H1 (cell line): Measurements from ENCODE around the gene BORCS6. TPM values are rescaled to one million over a fixed set of nuclear protein-coding genes. Genes with fewer than 3 reads are reported as not detected.

Experiments used
- CTCF ChIA-PET: fragments of 300-600 bp; sonication (Branson Sonifier 250); formaldehyde crosslinking; loops from one replicate; lab custom pipeline; 2021; ENCODE audit not compliant: partially characterized antibody; lab: Charles Lee
- POLR2A ChIA-PET: fragments of 300-600 bp; sonication (Branson Sonifier 250); formaldehyde crosslinking; loops from one replicate; lab custom pipeline; 2021; ENCODE audit warnings: inconsistent platforms; ENCODE audit not compliant: partially characterized antibody; lab: Charles Lee
- DNase-seq, 2 experiments: peaks; one replicate each; pipeline versions ENCODE4 v3.0.0 to v3.0.0-alpha.2; 2010 to 2022; ENCODE audit warnings: low spot score in 2 of 2, low read depth in 1 of 2, mixed read lengths in 1 of 2
- FAIRE-seq: peaks from 2 replicates; lab custom pipeline; 2011; peaks lifted over from hg19 to GRCh38; lab: Jason Lieb, UNC
- H2AFZ ChIP-seq: 2 replicates; pipeline ENCODE4 v1.8.1; 2012; ENCODE audit warnings: low read length, inconsistent platforms
- H2AK5ac ChIP-seq: 2 replicates; pipeline ENCODE4 v1.6.1; 2013; ENCODE audit warnings: low read depth, low read length
- H2BK120ac ChIP-seq: replicated peaks from 2 replicates; pipeline ENCODE3; 2013; ENCODE audit warnings: low read depth, low read length, inconsistent platforms
- H2BK12ac ChIP-seq: 2 replicates; pipeline ENCODE4 v1.6.1; 2013; ENCODE audit warnings: low read depth, low read length
- H2BK15ac ChIP-seq: 2 replicates; pipeline ENCODE4 v1.6.1; 2013; ENCODE audit warnings: low read length
- H2BK20ac ChIP-seq: 2 replicates; pipeline ENCODE4 v1.6.1; 2013; ENCODE audit warnings: low read length
- H2BK5ac ChIP-seq: 2 replicates; pipeline ENCODE4 v1.6.1; 2013; ENCODE audit warnings: low read depth, low read length
- H3K14ac ChIP-seq: 2 replicates; pipeline ENCODE4 v1.6.1; 2013; ENCODE audit warnings: inconsistent platforms; ENCODE audit not compliant: insufficient read length
- H3K18ac ChIP-seq: 2 replicates; pipeline ENCODE4 v1.6.1; 2013; ENCODE audit warnings: low read length; ENCODE audit errors: extremely low read depth
- H3K23ac ChIP-seq: 2 replicates; pipeline ENCODE4 v1.6.1; 2013; ENCODE audit warnings: inconsistent platforms; ENCODE audit not compliant: insufficient read length
- H3K23me2 ChIP-seq: 2 replicates; pipeline ENCODE4 v1.6.1; 2013; ENCODE audit warnings: low read depth, low read length
- H3K27ac ChIP-seq: 2 replicates; pipeline ENCODE4 v1.6.1; 2011; ENCODE audit warnings: low read depth, low read length, inconsistent platforms
- H3K27me3 ChIP-seq, 4 experiments: replicated peaks in 1 of 4; 1 replicate in 1 of 4; 2 replicates in 3 of 4; pipeline versions ENCODE4 v1.6.1 to v1.8.1; 2011 to 2013; ENCODE audit warnings: low read length in 3 of 4, mild to moderate bottlenecking in 3 of 4, inconsistent platforms in 2 of 4, mixed read lengths in 2 of 4, moderate library complexity in 1 of 4; ENCODE audit not compliant: control insufficient read depth in 3 of 4, insufficient read depth in 3 of 4; ENCODE audit errors: extremely low read depth in 1 of 4
- H3K36me3 ChIP-seq, 4 experiments: 2 replicates each; pipeline versions ENCODE4 v1.6.1 to v1.8.1; 2011 to 2013; ENCODE audit warnings: mild to moderate bottlenecking in 4 of 4, low read length in 3 of 4, moderate library complexity in 2 of 4, control low read depth in 1 of 4, inconsistent platforms in 1 of 4; ENCODE audit not compliant: insufficient read depth in 4 of 4, control insufficient read depth in 2 of 4
- H3K4ac ChIP-seq: replicated peaks from 2 replicates; pipeline ENCODE3; 2013; ENCODE audit warnings: low read length, low read depth, mixed read lengths, inconsistent platforms; ENCODE audit not compliant: insufficient read length
- H3K4me1 ChIP-seq, 4 experiments: replicated peaks in 1 of 4; 1 replicate in 1 of 4; 2 replicates in 3 of 4; pipeline versions ENCODE4 v1.6.1 to v1.8.1; 2011 to 2013; ENCODE audit warnings: low read length in 3 of 4, inconsistent platforms in 2 of 4, mixed read lengths in 1 of 4; ENCODE audit not compliant: insufficient read depth in 4 of 4, control insufficient read depth in 3 of 4
- H3K4me2 ChIP-seq, 2 experiments: 2 replicates each; pipeline versions ENCODE4 v1.6.1 to v1.8.1; 2011 to 2013; ENCODE audit warnings: low read depth in 2 of 2, low read length in 2 of 2, control low read depth in 1 of 2, inconsistent platforms in 1 of 2, mild to moderate bottlenecking in 1 of 2; ENCODE audit not compliant: insufficient read depth in 1 of 2
- H3K4me3 ChIP-seq, 4 experiments: fragments of 200-600, 300-600 bp in 1 of 4; sonication (generic), shearing (Covaris generic), sonication (Bioruptor Twin) in 1 of 4; 2 replicates each; pipeline versions ENCODE4 v1.5.1 to v1.8.1; 2011 to 2016; ENCODE audit warnings: low read length in 4 of 4, low read depth in 3 of 4, control low read depth in 2 of 4, inconsistent platforms in 2 of 4, mild to moderate bottlenecking in 2 of 4, mixed read lengths in 1 of 4, moderate library complexity in 1 of 4; ENCODE audit not compliant: insufficient read depth in 2 of 4; ENCODE audit errors: extremely low read depth in 1 of 4
- H3K56ac ChIP-seq: replicated peaks from 2 replicates; pipeline ENCODE3; 2013; ENCODE audit warnings: low read depth, mild to moderate bottlenecking, mixed read lengths, low read length, inconsistent platforms; ENCODE audit not compliant: insufficient read length
- H3K79me1 ChIP-seq: 2 replicates; pipeline ENCODE4 v1.6.1; 2013; ENCODE audit warnings: low read depth, low read length, control low read depth
- H3K79me2 ChIP-seq, 2 experiments: 2 replicates each; pipeline versions ENCODE4 v1.6.1 to v1.8.1; 2012 to 2013; ENCODE audit warnings: low read length in 2 of 2, mild to moderate bottlenecking in 2 of 2, inconsistent platforms in 1 of 2; ENCODE audit not compliant: insufficient read depth in 2 of 2, control insufficient read depth in 1 of 2
- H3K9ac ChIP-seq, 4 experiments: replicated peaks in 1 of 4; 1 replicate in 1 of 4; 2 replicates in 3 of 4; pipeline versions ENCODE4 v1.6.1 to v1.8.1; 2011 to 2013; ENCODE audit warnings: low read depth in 3 of 4, low read length in 3 of 4, control low read depth in 2 of 4, mild to moderate bottlenecking in 2 of 4, moderate library complexity in 2 of 4, inconsistent platforms in 1 of 4; ENCODE audit errors: extremely low read depth in 1 of 4
- H3K9me3 ChIP-seq, 2 experiments: 2 replicates each; pipeline versions ENCODE4 v1.6.1 to v1.8.1; 2012 to 2013; ENCODE audit warnings: mild to moderate bottlenecking in 2 of 2, moderate library complexity in 2 of 2, control low read depth in 1 of 2, inconsistent platforms in 1 of 2, low read depth in 1 of 2, low read length in 1 of 2, mixed read lengths in 1 of 2; ENCODE audit not compliant: insufficient read depth in 2 of 2
- H4K20me1 ChIP-seq, 2 experiments: replicated peaks in 1 of 2; 2 replicates each; pipeline versions ENCODE3 to v1.8.1; 2011 to 2013; ENCODE audit warnings: inconsistent platforms in 2 of 2, low read length in 2 of 2, mild to moderate bottlenecking in 1 of 2; ENCODE audit not compliant: insufficient read depth in 2 of 2, control insufficient read depth in 1 of 2
- H4K5ac ChIP-seq: 2 replicates; pipeline ENCODE4 v1.6.1; 2013; ENCODE audit warnings: low read length, low read depth, mixed read lengths, inconsistent platforms; ENCODE audit not compliant: insufficient read length
- H4K8ac ChIP-seq: 2 replicates; pipeline ENCODE4 v1.8.0; 2013; ENCODE audit warnings: mild to moderate bottlenecking, moderate library complexity, low read length, inconsistent platforms; ENCODE audit not compliant: insufficient read depth; ENCODE audit errors: extremely low read depth
- H4K91ac ChIP-seq: replicated peaks from 2 replicates; pipeline ENCODE3; 2013; ENCODE audit warnings: low read length, mixed read lengths, inconsistent platforms; ENCODE audit not compliant: insufficient read length
- BCL11A ChIP-seq, 2 experiments: IDR thresholded peaks; one replicate each; pipeline ENCODE4 v1.6.1; 2011; ENCODE audit warnings: low read depth in 2 of 2, low read length in 2 of 2, mild to moderate bottlenecking in 2 of 2
- CREB1 ChIP-seq: IDR thresholded peaks from 2 replicates; pipeline ENCODE4 v1.6.1; 2012; ENCODE audit warnings: inconsistent platforms
- POLR2A ChIP-seq, 2 experiments: IDR thresholded peaks; 1 replicate in 1 of 2; 2 replicates in 1 of 2; pipeline ENCODE4 v1.6.1; 2011; ENCODE audit warnings: low read depth in 2 of 2, low read length in 2 of 2, mild to moderate bottlenecking in 2 of 2; ENCODE audit errors: control extremely low read depth in 1 of 2
- RNF2 ChIP-seq: fragments of 200-900, 300-1000 bp; sonication (generic); IDR thresholded peaks from 2 replicates; pipeline ENCODE4 v1.7.1; 2016; ENCODE audit warnings: borderline replicate concordance, low read depth, mild to moderate bottlenecking, antibody characterized with exemption, low read length; ENCODE audit not compliant: poor library complexity, severe bottlenecking; ENCODE audit errors: missing control alignments
- SP2 ChIP-seq: IDR thresholded peaks from 2 replicates; pipeline ENCODE4 v1.6.1; 2012; ENCODE audit warnings: mild to moderate bottlenecking, low read length, inconsistent platforms
- SUZ12 ChIP-seq: fragments of 200-600 bp; sonication (generic); IDR thresholded peaks from 2 replicates; pipeline ENCODE4 v1.6.1; 2012; ENCODE audit warnings: mild to moderate bottlenecking, inconsistent platforms, low read length, moderate library complexity, mixed read lengths
- TAF7 ChIP-seq: optimal IDR thresholded peaks from 2 replicates; pipeline ENCODE3; 2011; ENCODE audit warnings: low read depth, mild to moderate bottlenecking, inconsistent platforms, low read length, moderate library complexity, borderline replicate concordance
- WGBS, 2 experiments: shearing (Covaris generic) in 1 of 2; methylation state at CpG; one replicate each; pipeline versions ENCODE4 v1.1.6 to v1.1.7; 2013 to 2015; ENCODE audit warnings: low lambda C conversion rate in 2 of 2, mixed read lengths in 2 of 2, inconsistent platforms in 1 of 2, low coverage in 1 of 2, missing lambda C conversion rate in 1 of 2; ENCODE audit not compliant: insufficient replicate concordance in 2 of 2, insufficient coverage in 1 of 2, insufficient read length in 1 of 2; ENCODE audit errors: extremely low coverage in 1 of 2, missing lambda C conversion rate in 1 of 2; 5-methylcytosine and 5-hydroxymethylcytosine counted together
- polyA plus RNA-seq, 7 experiments: library from polyadenylated mRNA; depleted of rRNA in 3 of 7; stranded (reverse) in 5 of 7; unstranded in 2 of 7; fragments of >200 nt in 5 of 7; fragments of 200-250 nt in 2 of 7; gene quantifications; 1 replicate in 5 of 7; 2 replicates in 1 of 7; 4 replicates in 1 of 7; pipeline versions ENCODE4 v1.2.1 to v1.2.3, GENCODE V29; 2011 to 2013; ENCODE audit warnings: missing spikeins in 2 of 7, mixed read lengths in 2 of 7
- total RNA-seq: library from RNA; stranded (reverse); fragmentation: NEBNext Ultra II Directional; extraction: Animal tissue kit (Norgen Biotek cat#: 25700); gene quantifications from 2 replicates; pipeline ENCODE4 v1.2.1, GENCODE V29; 2021

The BORCS6 gene
- total and polyA plus RNA-seq, 2 of the 8 experiments (the other 6 are each of a cell fraction or from before 2014, with no cell fraction given): 3.3 to 3.6 TPM

GRCh38 chr17:8160741-8161221 is 29.2 kb downstream of the BORCS6 start:
- H3K36me3 ChIP-seq: peaks cover 0 to 10% (median 5%) of the 10 kb centered on the region in 4 experiments; a peak in 6 of 8 replicates
- no peak overlapping the region for H3K9ac ChIP-seq
- no peak overlapping the region for H2BK15ac ChIP-seq
- POLR2A ChIA-PET: interaction anchor here (0.7 to 15.7 kb wide), 7 partner anchors 10 to 40 kb away, joined by 3 to 289 read pairs (median 4); partner anchors contain the start of gene TMEM107
- H3K79me1 ChIP-seq: peaks cover 8% of the 10 kb centered on the region
- no peak overlapping the region for H3K27ac ChIP-seq
- 0 out of 2 replicates have a peak overlapping the region, but pooled peaks have one; percentile 50 for H2BK12ac ChIP-seq
- H3K23me2 ChIP-seq: peaks cover 24% of the 10 kb centered on the region
- no peak overlapping the region for H2BK20ac ChIP-seq
- no peak overlapping the region for H3K23ac ChIP-seq
- no peak overlapping the region for H4K91ac ChIP-seq
- H3K9me3 ChIP-seq: no peaks in the 10 kb centered on the region
- peaks cover 8 to 9% of the 10 kb centered on the region in 2 experiments for H4K20me1 ChIP-seq
- no peaks in the 10 kb centered on the region for H3K27me3 ChIP-seq
- CTCF ChIA-PET: interaction anchor here (0.7 to 10.3 kb wide), 5 partner anchors 10 to 40 kb away, joined by 3 to 133 read pairs (median 4); partner anchors contain the start of gene ALOXE3
- peaks cover 4 to 29% (median 23%) of the 10 kb centered on the region in 4 experiments for H3K4me1 ChIP-seq
- H2AK5ac ChIP-seq: no peak overlapping the region
- DNase-seq (no peak), FAIRE-seq (no peak)
- no peak overlapping the region for H3K14ac ChIP-seq
- no peak overlapping the region for H3K4ac ChIP-seq
- H3K79me2 ChIP-seq: peaks cover 0 to 15% of the 10 kb centered on the region in 2 experiments; a peak in 2 of 4 replicates
- no peak overlapping the region for H2AFZ ChIP-seq
- H2BK5ac ChIP-seq: no peak overlapping the region; the same call in 1 of the 2 replicates
- WGBS, 2 experiments: 89% methylated on average over 5 of the region's 5 CpGs; no CpG with 5 or more reads in 1 of the 2 experiments
- no peak overlapping the region for H3K18ac ChIP-seq
- H4K5ac ChIP-seq: no peak overlapping the region
- no peak overlapping the region for H2BK120ac ChIP-seq
- no peak for TF ChIP-seq SUZ12
- no peak for TF ChIP-seq SP2
- no peak for TF ChIP-seq TAF7
- TF ChIP-seq BCL11A (IDR thresholded peaks at IDR 0.05; ENCODE audit: low read depth in 2 of 2, low read length in 2 of 2): no peak
- no peak for TF ChIP-seq CREB1
- TF ChIP-seq RNF2: no peak
- no peak for TF ChIP-seq POLR2A (IDR thresholded peaks at IDR 0.05; ENCODE audit: control extremely low read depth in 1 of 2, low read depth in 2 of 2, low read length in 2 of 2)
- no peak overlapping the region; the same call in 1 of the 2 replicates for H4K8ac ChIP-seq
- no peak overlapping the region for H3K4me3 ChIP-seq
- no peak overlapping the region; a peak in 1 of 4 replicates for H3K4me2 ChIP-seq
- H3K56ac ChIP-seq: no peak overlapping the region
